Measurements from ENCODE around the gene ABCC6.

- TF ChIP-seq POLR2A (IDR thresholded peaks at IDR 0.05) = no peak
- TF ChIP-seq, protein P1, sequence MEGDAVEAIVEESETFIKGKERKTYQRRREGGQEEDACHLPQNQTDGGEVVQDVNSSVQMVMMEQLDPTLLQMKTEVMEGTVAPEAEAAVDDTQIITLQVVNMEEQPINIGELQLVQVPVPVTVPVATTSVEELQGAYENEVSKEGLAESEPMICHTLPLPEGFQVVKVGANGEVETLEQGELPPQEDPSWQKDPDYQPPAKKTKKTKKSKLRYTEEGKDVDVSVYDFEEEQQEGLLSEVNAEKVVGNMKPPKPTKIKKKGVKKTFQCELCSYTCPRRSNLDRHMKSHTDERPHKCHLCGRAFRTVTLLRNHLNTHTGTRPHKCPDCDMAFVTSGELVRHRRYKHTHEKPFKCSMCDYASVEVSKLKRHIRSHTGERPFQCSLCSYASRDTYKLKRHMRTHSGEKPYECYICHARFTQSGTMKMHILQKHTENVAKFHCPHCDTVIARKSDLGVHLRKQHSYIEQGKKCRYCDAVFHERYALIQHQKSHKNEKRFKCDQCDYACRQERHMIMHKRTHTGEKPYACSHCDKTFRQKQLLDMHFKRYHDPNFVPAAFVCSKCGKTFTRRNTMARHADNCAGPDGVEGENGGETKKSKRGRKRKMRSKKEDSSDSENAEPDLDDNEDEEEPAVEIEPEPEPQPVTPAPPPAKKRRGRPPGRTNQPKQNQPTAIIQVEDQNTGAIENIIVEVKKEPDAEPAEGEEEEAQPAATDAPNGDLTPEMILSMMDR (IDR thresholded peaks at IDR 0.05) = no peak
These were observed 39.7 kb downstream of the ABCC6 start for GRCh38 chr16:16183562-16183961.

All from esophagus squamous epithelium (tissue), 4 donors.